Stimulated activated CD8-positive, alpha-beta memory T cell treated with anti-CD3 and anti-CD28 coated beads, Interleukin-4, amount 100 ng/mL, for 24 hours (primary cell): ENCODE measurements around the gene HES1.
A peak's percentile ranks its signal among the peaks of the same experiment; 100 is the strongest.

Experiments used
- DNase-seq: peaks from one replicate; pipeline ENCODE4 v3.0.0-alpha.2; 2020; ENCODE audit warnings: low read depth

HES1 gene

GRCh38 chr3:194102436-194102835, 33.5 kb upstream of the HES1 start:
- no peak for DNase-seq

- DNase-seq = no peak
Measured at GRCh38 chr3:194103505-194103904, 32.4 kb upstream of the HES1 start.

GRCh38 chr3:194103983-194104751, 31.8 kb upstream of the HES1 start:
- no peak for DNase-seq

GRCh38 chr3:194105292-194105691, 30.7 kb upstream of the HES1 start:
- no peak for DNase-seq

GRCh38 chr3:194107107-194107506, 28.8 kb upstream of the HES1 start:
- peak; percentile 12 for DNase-seq

- no peak for DNase-seq
Measured at GRCh38 chr3:194109192-194109863, 26.6 kb upstream of the HES1 start.

- no peak for DNase-seq
Measured at GRCh38 chr3:194110483-194110882, 25.5 kb upstream of the HES1 start.

GRCh38 chr3:194111336-194111735, 24.6 kb upstream of the HES1 start:
- no peak for DNase-seq

- DNase-seq = no peak
Measured at GRCh38 chr3:194112120-194113106, 23.5 kb upstream of the HES1 start.

GRCh38 chr3:194114123-194114522, 21.8 kb upstream of the HES1 start:
- DNase-seq = no peak

GRCh38 chr3:194117104-194117845, 18.7 kb upstream of the HES1 start:
- no peak for DNase-seq

GRCh38 chr3:194118920-194119319, 17.0 kb upstream of the HES1 start:
- no peak for DNase-seq

- no peak for DNase-seq
Measured at GRCh38 chr3:194119831-194120590, 15.9 kb upstream of the HES1 start.

- DNase-seq = no peak
Measured at GRCh38 chr3:194120789-194121770, 14.9 kb upstream of the HES1 start.

- DNase-seq = no peak
Measured at GRCh38 chr3:194121891-194122631, 13.9 kb upstream of the HES1 start.

GRCh38 chr3:194123726-194124125, 12.2 kb upstream of the HES1 start:
- no peak for DNase-seq

GRCh38 chr3:194124193-194124592, 11.8 kb upstream of the HES1 start:
- DNase-seq = no peak

- DNase-seq = no peak
Measured at GRCh38 chr3:194125442-194125841, 10.5 kb upstream of the HES1 start.

GRCh38 chr3:194126790-194127189, 9.2 kb upstream of the HES1 start:
- DNase-seq = no peak
